A673 (cell line): ENCODE measurements around the gene RSPH1. TPM values are rescaled to one million over a fixed set of nuclear protein-coding genes. Genes with fewer than 3 reads are reported as not detected.

ENCODE experiments used
- BruUV-seq: library from RNA; stranded (reverse); fragments of 400-500 nt; replicated peaks from 2 replicates; lab custom pipeline; 2021; lab: Mats Ljungman, UMichigan
- CTCF ChIA-PET: fragments of 300-600 bp; sonication (Branson Sonifier 250); formaldehyde crosslinking; loops from one replicate; lab custom pipeline; 2022; ENCODE audit warnings: antibody characterized with exemption; lab: Charles Lee
- POLR2A ChIA-PET: fragments of 300-600 bp; sonication (Branson Sonifier 250); formaldehyde crosslinking; loops from one replicate; lab custom pipeline; 2022; ENCODE audit warnings: antibody characterized with exemption; ENCODE audit not compliant: low non-redundant PET; lab: Charles Lee
- DNase-seq: peaks from one replicate; pipeline ENCODE4 v3.0.0-alpha.2; 2015; ENCODE audit warnings: low spot score
- H3K27ac ChIP-seq: fragments of 200-600 bp; sonication (generic); 2 replicates; pipeline ENCODE4 v1.5.1; 2016; ENCODE audit warnings: mixed run types, low read depth, mild to moderate bottlenecking, mixed read lengths, antibody characterized with exemption, low read length; ENCODE audit not compliant: poor library complexity, severe bottlenecking
- H3K27me3 ChIP-seq: fragments of 200-600 bp; sonication (generic); replicated peaks from 2 replicates; pipeline ENCODE4 v1.6.1; 2017; ENCODE audit warnings: mixed run types, low read depth, mild to moderate bottlenecking, mixed read lengths, antibody characterized with exemption, low read length; ENCODE audit not compliant: insufficient read depth, poor library complexity
- H3K36me3 ChIP-seq: fragments of 200-600 bp; sonication (generic); 2 replicates; pipeline ENCODE4 v1.6.1; 2016; ENCODE audit warnings: mixed run types, mild to moderate bottlenecking, mixed read lengths, antibody characterized with exemption, low read length; ENCODE audit not compliant: insufficient read depth, poor library complexity, severe bottlenecking
- H3K4me1 ChIP-seq: fragments of 200-600 bp; sonication (generic); 2 replicates; pipeline ENCODE4 v1.6.1; 2017; ENCODE audit warnings: mixed run types, mild to moderate bottlenecking, mixed read lengths, antibody characterized with exemption, low read length; ENCODE audit not compliant: insufficient read depth, poor library complexity, severe bottlenecking
- H3K4me3 ChIP-seq: fragments of 200-600 bp; sonication (generic); 2 replicates; pipeline ENCODE4 v1.5.1; 2016; ENCODE audit warnings: low read depth, mixed run types, mild to moderate bottlenecking, mixed read lengths, low read length; ENCODE audit not compliant: poor library complexity, severe bottlenecking
- H3K9me3 ChIP-seq: fragments of 200-600 bp; sonication (generic); 2 replicates; pipeline ENCODE4 v1.6.1; 2016; ENCODE audit warnings: mixed run types, low read depth, mild to moderate bottlenecking, mixed read lengths, antibody characterized with exemption, low read length; ENCODE audit not compliant: poor library complexity, severe bottlenecking
- CTCF ChIP-seq: fragments of 300-800, 200-600 bp; sonication (generic); conservative IDR thresholded peaks from 2 replicates; pipeline ENCODE4 v1.5.1; 2017; ENCODE audit warnings: low read depth, mild to moderate bottlenecking, antibody characterized with exemption, low read length, moderate library complexity, mixed read lengths
- EZH2 ChIP-seq: fragments of 200-600 bp; sonication (generic); IDR thresholded peaks from 2 replicates; pipeline ENCODE4 v1.6.1; 2017; ENCODE audit warnings: borderline replicate concordance, low read depth, mild to moderate bottlenecking, mixed read lengths, antibody characterized with exemption, low read length; ENCODE audit not compliant: poor library complexity, severe bottlenecking
- intact Hi-C: fragments of 100-400 bp; cut with micrococcal nuclease; formaldehyde crosslinking; loops from one replicate; pipeline ENCODE4 v1.10.0; 2022; ENCODE audit not compliant: unreplicated experiment
- total RNA-seq: library from RNA; stranded (reverse); gene quantifications from 2 replicates; pipeline ENCODE4 v1.2.3, GENCODE V29; 2021

The RSPH1 gene
- total RNA-seq, 1 experiment from 2014 or later, result 0.45 TPM

- TF ChIP-seq CTCF (no peak), EZH2 (no peak)
- Histone ChIP-seq H3K36me3 (no peaks in the 10 kb centered on the region), H3K4me3 (no peak overlapping the region), H3K9me3 (no peaks in the 10 kb centered on the region), H3K27ac (no peak overlapping the region), H3K27me3 (no peaks in the 10 kb centered on the region), H3K4me1 (no peaks in the 10 kb centered on the region)
- ChIA-PET CTCF (no interaction called here), POLR2A (interaction anchor here (0.6 kb wide), 1 partner anchor 16 kb away, joined by 6 read pairs; no protein-coding TSS in a partner anchor)
- no peak for DNase-seq
- no TSS peak for BruUV-seq
- intact Hi-C loops, result no loop called here
Observed at GRCh38 chr21:42491328-42491727, 4.7 kb downstream of the RSPH1 start.

GRCh38 chr21:42490720-42491119 lies 5.3 kb downstream of the RSPH1 start:
- Histone ChIP-seq H3K27me3 (no peaks in the 10 kb centered on the region), H3K27ac (no peak overlapping the region), H3K4me1 (no peaks in the 10 kb centered on the region), H3K9me3 (no peaks in the 10 kb centered on the region), H3K36me3 (no peaks in the 10 kb centered on the region), H3K4me3 (no peak overlapping the region)
- ChIA-PET CTCF (no interaction called here), POLR2A (interaction anchor here (0.6 kb wide), 1 partner anchor 16 kb away, joined by 6 read pairs; no protein-coding TSS in a partner anchor)
- intact Hi-C loops, result no loop called here
- TF ChIP-seq EZH2, result no peak
- TF ChIP-seq CTCF, result no peak
- no peak for DNase-seq
- BruUV-seq, result no TSS peak

DNA sequence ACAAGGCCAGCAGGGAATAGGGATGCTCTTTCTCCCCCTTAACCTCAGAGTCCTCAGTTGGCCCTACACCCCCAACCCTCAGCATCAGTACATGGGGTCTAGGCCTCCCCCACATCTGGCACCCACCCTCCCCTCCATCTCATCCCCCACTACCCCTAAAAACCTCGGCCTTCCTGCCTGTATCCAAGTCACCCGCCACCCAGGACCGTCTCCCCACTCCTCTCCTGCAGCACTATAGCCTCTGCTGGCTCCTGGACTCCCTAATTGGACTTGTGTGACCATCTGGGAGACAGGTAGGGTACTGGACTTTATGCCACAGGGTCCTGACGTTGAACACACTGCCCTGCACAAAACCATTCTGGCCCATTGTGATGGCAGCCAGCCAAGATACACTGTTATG lies 6.0 kb downstream of the RSPH1 start:
- H3K36me3 ChIP-seq, result no peaks in the 10 kb centered on the region
- no peak for DNase-seq
- CTCF ChIA-PET, result no interaction called here
- H3K9me3 ChIP-seq, result no peaks in the 10 kb centered on the region
- H3K4me3 ChIP-seq, result no peak overlapping the region
- H3K27me3 ChIP-seq, result no peaks in the 10 kb centered on the region
- no peak overlapping the region for H3K27ac ChIP-seq
- no peaks in the 10 kb centered on the region for H3K4me1 ChIP-seq
- POLR2A ChIA-PET, result no interaction called here
- TF ChIP-seq CTCF (no peak), EZH2 (no peak)
- no TSS peak for BruUV-seq
- intact Hi-C loops, result no loop called here
